H9 (cell line): Measurements from ENCODE around the gene GBE1. TPM values are rescaled to one million over a fixed set of nuclear protein-coding genes. Genes with fewer than 3 reads are reported as not detected.

Source experiments
- DNase-seq: peaks from one replicate; pipeline ENCODE4 v3.0.0-alpha.2; 2017
- H2AFZ ChIP-seq: one replicate; pipeline ENCODE4 v1.6.1; 2013; ENCODE audit warnings: mild to moderate bottlenecking, low read length, control low read depth, moderate library complexity
- H2AK5ac ChIP-seq: 2 replicates; pipeline ENCODE4 v1.6.1; 2013; ENCODE audit warnings: low read length, control low read depth, mixed read lengths; ENCODE audit not compliant: insufficient read length
- H2BK120ac ChIP-seq: one replicate; pipeline ENCODE4 v1.6.1; 2013; ENCODE audit warnings: low read depth, mild to moderate bottlenecking, low read length, control low read depth, inconsistent platforms; ENCODE audit not compliant: poor library complexity, severe bottlenecking
- H2BK12ac ChIP-seq: 2 replicates; pipeline ENCODE4 v1.6.1; 2013; ENCODE audit warnings: low read length, control low read depth, mixed read lengths, low read depth; ENCODE audit not compliant: insufficient read length
- H2BK15ac ChIP-seq: 2 replicates; pipeline ENCODE4 v1.6.1; 2013; ENCODE audit warnings: low read depth, low read length, control low read depth
- H2BK20ac ChIP-seq: one replicate; pipeline ENCODE4 v1.6.1; 2013; ENCODE audit warnings: low read depth, mild to moderate bottlenecking, low read length, control low read depth, inconsistent platforms; ENCODE audit not compliant: poor library complexity, severe bottlenecking
- H2BK5ac ChIP-seq: 2 replicates; pipeline ENCODE4 v1.6.1; 2013; ENCODE audit warnings: low read length, control low read depth, mixed read lengths; ENCODE audit not compliant: insufficient read length
- H3K14ac ChIP-seq: 2 replicates; pipeline ENCODE4 v1.6.1; 2013; ENCODE audit warnings: low read length, control low read depth; ENCODE audit not compliant: insufficient read depth
- H3K18ac ChIP-seq: 2 replicates; pipeline ENCODE4 v1.6.1; 2013; ENCODE audit warnings: low read depth, mild to moderate bottlenecking, mixed read lengths, low read length, control low read depth; ENCODE audit not compliant: insufficient read length
- H3K23ac ChIP-seq: 2 replicates; pipeline ENCODE4 v1.6.1; 2013; ENCODE audit warnings: low read length, control low read depth, mixed read lengths, low read depth; ENCODE audit not compliant: insufficient read length
- H3K23me2 ChIP-seq: 2 replicates; pipeline ENCODE4 v1.6.1; 2013; ENCODE audit warnings: low read depth, mild to moderate bottlenecking, mixed read lengths, low read length, control low read depth; ENCODE audit not compliant: insufficient read length, poor library complexity, severe bottlenecking
- H3K27ac ChIP-seq: 2 replicates; pipeline ENCODE4 v1.5.1; 2013; ENCODE audit warnings: low read length, control low read depth, mixed read lengths, low read depth; ENCODE audit not compliant: insufficient read length
- H3K27me3 ChIP-seq: 2 replicates; pipeline ENCODE4 v1.6.1; 2013; ENCODE audit warnings: low read length, control low read depth, inconsistent platforms; ENCODE audit not compliant: insufficient read depth
- H3K4ac ChIP-seq: 2 replicates; pipeline ENCODE4 v1.6.1; 2013; ENCODE audit warnings: low read depth, mild to moderate bottlenecking, control low read depth, inconsistent platforms, low read length, moderate library complexity
- H3K4me1 ChIP-seq: 2 replicates; pipeline ENCODE4 v1.6.1; 2013; ENCODE audit warnings: low read length, control low read depth, inconsistent platforms; ENCODE audit not compliant: insufficient read depth
- H3K4me2 ChIP-seq: 2 replicates; pipeline ENCODE4 v1.6.1; 2013; ENCODE audit warnings: low read length, control low read depth, mixed read lengths; ENCODE audit not compliant: insufficient read length, insufficient read depth
- H3K56ac ChIP-seq: 2 replicates; pipeline ENCODE4 v1.6.1; 2013; ENCODE audit warnings: low read depth, mild to moderate bottlenecking, mixed read lengths, low read length, control low read depth; ENCODE audit not compliant: insufficient read length
- H3K79me1 ChIP-seq: 2 replicates; pipeline ENCODE4 v1.6.1; 2013; ENCODE audit warnings: low read depth, mild to moderate bottlenecking, moderate library complexity, low read length, control low read depth, inconsistent platforms; ENCODE audit not compliant: insufficient read depth, poor library complexity, severe bottlenecking
- H3K79me2 ChIP-seq: 2 replicates; pipeline ENCODE4 v1.6.1; 2013; ENCODE audit warnings: low read length, control low read depth, inconsistent platforms; ENCODE audit not compliant: insufficient read depth
- H3K9ac ChIP-seq: 2 replicates; pipeline ENCODE4 v1.6.1; 2013; ENCODE audit warnings: low read length, control low read depth, mixed read lengths; ENCODE audit not compliant: insufficient read length; ENCODE audit errors: extremely low read depth
- H3K9me3 ChIP-seq: one replicate; pipeline ENCODE4 v1.6.1; 2013; ENCODE audit warnings: low read depth, low read length, inconsistent platforms; ENCODE audit not compliant: control insufficient read depth
- H3T11ph ChIP-seq: one replicate; pipeline ENCODE4 v1.6.1; 2013; ENCODE audit warnings: mild to moderate bottlenecking, low read length, control low read depth, inconsistent platforms
- H4K20me1 ChIP-seq: one replicate; pipeline ENCODE4 v1.6.1; 2013; ENCODE audit not compliant: control insufficient read depth, insufficient read length, insufficient read depth
- H4K5ac ChIP-seq: 2 replicates; pipeline ENCODE4 v1.6.1; 2013; ENCODE audit warnings: low read depth, mild to moderate bottlenecking, mixed read lengths, low read length, control low read depth; ENCODE audit not compliant: insufficient read length
- H4K8ac ChIP-seq: replicated peaks from 2 replicates; pipeline ENCODE4 v1.6.1; 2013; ENCODE audit warnings: low read length, control low read depth, mixed read lengths, low read depth; ENCODE audit not compliant: insufficient read length
- H4K91ac ChIP-seq: 2 replicates; pipeline ENCODE4 v1.6.1; 2013; ENCODE audit warnings: low read depth, mild to moderate bottlenecking, moderate library complexity, mixed read lengths, low read length, control low read depth; ENCODE audit not compliant: insufficient read length
- H3K27ac Mint-ChIP-seq, 3 experiments: 2 replicates in 2 of 3; 3 replicates in 1 of 3; pipeline ENCODE4 v1.8.0; 2020 to 2021; ENCODE audit warnings: mixed read lengths in 3 of 3, mild to moderate bottlenecking in 1 of 3, moderate library complexity in 1 of 3
- H3K27me3 Mint-ChIP-seq: 2 replicates; pipeline ENCODE4 v1.8.0; 2021; ENCODE audit warnings: low read depth, mild to moderate bottlenecking, moderate library complexity, mixed read lengths
- H3K36me3 Mint-ChIP-seq, 3 experiments: 2 replicates in 2 of 3; 3 replicates in 1 of 3; pipeline ENCODE4 v1.8.0; 2020 to 2021; ENCODE audit warnings: low read depth in 3 of 3, mixed read lengths in 3 of 3; ENCODE audit not compliant: insufficient read depth in 1 of 3
- H3K4me1 Mint-ChIP-seq, 2 experiments: 2 replicates each; pipeline ENCODE4 v1.8.0; 2020; ENCODE audit warnings: mixed read lengths in 2 of 2
- H3K4me3 Mint-ChIP-seq, 2 experiments: 2 replicates in 1 of 2; 3 replicates in 1 of 2; pipeline ENCODE4 v1.8.0; 2020 to 2021; ENCODE audit warnings: mild to moderate bottlenecking in 2 of 2, mixed read lengths in 2 of 2, moderate library complexity in 1 of 2
- H3K9me3 Mint-ChIP-seq, 2 experiments: 2 replicates in 1 of 2; 3 replicates in 1 of 2; pipeline ENCODE4 v1.8.0; 2020; ENCODE audit warnings: mild to moderate bottlenecking in 2 of 2, mixed read lengths in 2 of 2, moderate library complexity in 1 of 2
- CTCF ChIP-seq: fragments of 200-600 bp; sonication (generic); conservative IDR thresholded peaks from 3 replicates; pipeline ENCODE4 v1.8.0; 2021; ENCODE audit warnings: antibody characterized with exemption, mild to moderate bottlenecking
- WGBS: extraction: QIAGEN DNeasy Blood & Tissue Kit; methylation state at CpG from one replicate; pipeline ENCODE4 v1.1.7; 2013; ENCODE audit warnings: missing lambda C conversion rate, low lambda C conversion rate, mixed read lengths; ENCODE audit not compliant: insufficient read length; ENCODE audit errors: extremely low coverage; 5-methylcytosine and 5-hydroxymethylcytosine counted together
- total RNA-seq: library from RNA; stranded (reverse); gene quantifications from 2 replicates; pipeline ENCODE4 v1.2.1, GENCODE V29; 2021

GBE1 gene
- total RNA-seq, 1 experiment from 2014 or later: 13.8 TPM

DNA sequence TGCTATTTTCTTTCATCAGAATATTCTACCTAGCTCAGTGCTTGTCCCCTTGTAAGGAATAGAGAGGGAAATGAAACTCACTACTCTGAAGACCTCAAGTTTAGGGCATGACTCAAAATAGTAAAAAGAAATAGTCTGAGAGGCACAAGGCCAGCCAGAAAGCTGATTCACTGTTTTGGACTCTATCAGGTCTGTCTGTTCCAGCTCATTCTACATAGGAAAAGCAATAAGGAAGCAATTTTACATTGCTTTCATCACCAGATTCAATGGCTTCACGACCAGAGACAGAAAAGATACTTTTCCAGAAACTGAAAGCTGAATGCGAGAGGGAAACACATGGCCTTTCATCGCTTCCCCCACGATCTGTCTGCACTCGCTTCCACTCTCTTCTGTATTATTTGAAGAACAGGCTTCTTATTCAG is 276.0 kb downstream of the GBE1 start:
- no peak overlapping the region for H2AK5ac ChIP-seq
- no peak overlapping the region for H3K27ac ChIP-seq
- H4K91ac ChIP-seq: no peak overlapping the region
- H3K4me2 ChIP-seq: no peak overlapping the region
- H3K4me1 ChIP-seq: no peaks in the 10 kb centered on the region
- TF ChIP-seq CTCF: no peak
- H3K27me3 Mint-ChIP-seq: no peaks in the 10 kb centered on the region
- H3K23me2 ChIP-seq: no peaks in the 10 kb centered on the region
- no peak overlapping the region for H2BK12ac ChIP-seq
- no peaks in the 10 kb centered on the region for H3K4me1 Mint-ChIP-seq
- H3K56ac ChIP-seq: no peak overlapping the region
- DNase-seq: no peak
- H3K9ac ChIP-seq: no peak overlapping the region
- 0 out of 5 replicates have a peak, but pooled peaks cover 0 to 1% of the 10 kb centered on the region in 2 experiments for H3K9me3 Mint-ChIP-seq
- H3K79me1 ChIP-seq: no peaks in the 10 kb centered on the region
- no peak overlapping the region for H4K5ac ChIP-seq
- no peak overlapping the region for H2AFZ ChIP-seq
- H3K14ac ChIP-seq: no peak overlapping the region
- H3K27ac Mint-ChIP-seq: no peak overlapping the region
- H4K8ac ChIP-seq: no peak overlapping the region
- H3K4me3 Mint-ChIP-seq: no peak overlapping the region
- H3K4ac ChIP-seq: no peak overlapping the region
- H3T11ph ChIP-seq: no peak overlapping the region
- no peak overlapping the region for H2BK5ac ChIP-seq
- H4K20me1 ChIP-seq: no peaks in the 10 kb centered on the region
- WGBS: no CpG with 5 or more reads among the region's 5 CpGs
- no peak overlapping the region for H3K23ac ChIP-seq
- H2BK20ac ChIP-seq: no peak overlapping the region
- no peak overlapping the region for H3K18ac ChIP-seq
- H2BK15ac ChIP-seq: no peak overlapping the region
- H3K9me3 ChIP-seq: no peaks in the 10 kb centered on the region
- H3K79me2 ChIP-seq: no peaks in the 10 kb centered on the region
- no peak overlapping the region for H2BK120ac ChIP-seq
- H3K27me3 ChIP-seq: no peaks in the 10 kb centered on the region
- no peaks in the 10 kb centered on the region for H3K36me3 Mint-ChIP-seq
